GM21515 (cell line): Measurements from ENCODE around the gene JAKMIP1.

Source experiments
- ATAC-seq: cut with Tn5 transposase; IDR thresholded peaks from one replicate; pipeline ENCODE4 v1.9.1; 2021; ENCODE audit not compliant: unreplicated experiment

JAKMIP1 gene

GRCh38 chr4:6204871-6205566, 4.7 kb upstream of the JAKMIP1 start:
- no peak for ATAC-seq

DNA sequence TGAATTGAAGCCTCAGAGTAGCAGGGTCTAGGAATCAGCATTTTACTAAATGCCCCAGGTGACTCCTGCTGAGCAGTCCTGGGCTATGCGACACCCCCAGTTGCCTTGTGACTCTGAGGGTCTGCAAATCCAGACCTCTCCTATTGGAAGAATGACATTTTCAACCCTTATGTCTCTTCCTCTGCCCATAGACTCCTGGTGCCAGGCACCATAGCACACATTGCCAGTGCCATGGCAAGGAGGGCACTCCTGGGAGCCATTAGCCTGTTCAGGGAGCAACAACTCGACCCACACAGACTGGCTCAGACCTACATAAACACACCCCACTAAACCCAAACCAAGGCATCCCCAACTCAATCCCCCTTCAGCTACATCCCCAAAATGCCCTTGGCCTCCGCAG, 3.7 kb upstream of the JAKMIP1 start:
- no peak for ATAC-seq

DNA sequence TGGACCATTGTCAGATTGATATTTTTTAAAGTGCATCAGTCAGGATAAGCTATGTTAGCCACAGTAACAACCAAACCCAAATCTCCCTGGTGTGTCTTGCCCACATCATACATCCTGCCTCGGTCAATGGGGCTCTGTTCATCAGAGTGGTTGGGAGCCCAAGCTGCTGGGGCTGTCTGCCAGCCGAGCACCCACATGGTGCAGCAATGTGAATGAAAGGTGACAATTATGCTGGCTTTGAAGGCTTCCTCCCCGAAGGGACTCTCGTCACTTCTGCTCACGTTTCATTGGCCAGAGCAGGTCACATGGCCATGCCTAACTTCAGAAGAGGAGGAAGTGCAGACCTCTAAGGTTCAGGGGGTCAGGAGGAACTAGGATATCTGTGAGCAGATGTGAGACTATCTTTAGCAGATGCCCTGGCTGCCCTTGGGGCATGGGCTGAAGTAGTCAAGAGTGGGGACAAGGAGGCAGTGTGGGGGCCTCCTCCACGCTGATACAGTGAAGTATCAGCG, 1.3 kb upstream of the JAKMIP1 start:
- ATAC-seq: no peak

DNA sequence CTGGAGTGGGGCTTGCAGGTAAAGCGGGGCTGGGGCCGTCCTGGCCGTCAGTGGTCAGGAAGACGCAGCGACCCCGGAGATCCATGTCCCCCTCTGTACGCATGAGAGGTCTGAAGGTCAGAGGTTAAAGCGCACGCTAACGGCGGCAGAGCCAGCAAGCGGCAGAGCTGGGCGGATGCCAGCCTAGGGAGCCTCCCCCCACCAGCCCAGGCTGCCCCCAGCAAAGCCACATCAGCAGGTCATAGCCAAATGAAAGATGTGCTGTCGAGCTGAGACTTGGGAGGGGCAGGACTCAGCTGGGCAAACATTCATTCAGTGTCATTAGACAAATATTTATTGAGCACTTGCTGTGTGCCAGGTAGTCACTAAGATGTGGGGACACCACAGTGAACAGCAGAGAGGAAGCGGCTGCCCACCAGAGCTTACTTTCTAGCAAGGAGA, 593 bp upstream of the JAKMIP1 start:
- peak; percentile 4 for ATAC-seq

- ATAC-seq: no peak
Observed at GRCh38 chr4:6199422-6199921, 877 bp downstream of the JAKMIP1 start.

DNA sequence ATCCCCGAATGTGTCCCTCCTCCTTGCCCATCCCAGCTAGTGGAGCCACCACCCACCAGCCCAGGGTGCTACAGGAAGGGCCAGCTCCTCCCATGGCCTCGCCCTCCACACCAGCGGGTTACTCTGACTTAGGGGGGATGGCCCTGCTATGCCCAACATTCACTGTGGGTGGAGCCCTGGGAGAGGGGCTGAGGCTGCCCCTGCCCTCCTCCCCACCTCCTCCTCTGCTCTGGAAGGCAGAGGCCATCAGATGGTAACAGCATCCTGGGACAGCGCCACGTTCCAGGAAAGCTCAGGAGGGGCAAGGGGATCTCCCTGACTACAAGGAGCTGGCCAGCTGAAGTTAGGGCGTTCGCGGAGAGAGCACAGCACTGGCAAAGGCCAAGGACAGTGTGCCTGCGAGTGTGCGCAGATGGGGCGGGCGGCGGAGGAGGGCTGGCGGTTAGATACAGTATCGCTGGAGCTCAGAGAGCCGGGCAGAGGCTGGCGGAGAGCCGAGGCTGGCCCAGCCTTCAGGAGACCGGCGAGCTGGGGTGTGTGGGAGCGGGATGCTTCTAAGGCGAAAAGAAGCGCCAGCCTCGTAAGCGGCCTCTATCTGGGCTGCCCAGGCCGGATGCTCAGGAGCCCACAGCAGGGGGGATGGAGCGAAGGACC, 1.5 kb downstream of the JAKMIP1 start:
- ATAC-seq: no peak

DNA sequence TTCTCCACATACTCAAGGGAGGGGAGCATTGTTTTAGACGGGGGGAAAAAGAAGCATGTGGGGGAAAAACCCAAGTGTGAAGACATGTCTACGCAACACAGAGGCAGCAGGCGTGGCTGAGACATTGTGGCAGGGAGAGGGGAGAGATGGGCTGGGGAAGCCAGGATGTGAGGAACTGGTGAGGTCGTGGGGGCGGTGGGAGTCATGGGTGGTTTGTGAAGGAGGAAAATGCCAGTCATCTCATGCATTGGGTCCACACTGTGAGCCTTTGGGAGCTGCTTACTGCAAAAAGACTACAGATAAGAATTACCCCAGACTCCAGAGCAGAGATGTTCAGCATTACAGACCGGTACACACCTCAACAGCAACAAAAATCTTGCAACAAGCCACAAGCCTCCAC, 2.1 kb downstream of the JAKMIP1 start:
- no peak for ATAC-seq

GRCh38 chr4:6197433-6198174, 2.7 kb downstream of the JAKMIP1 start:
- no peak for ATAC-seq

GRCh38 chr4:6196871-6197270, 3.5 kb downstream of the JAKMIP1 start:
- no peak for ATAC-seq

GRCh38 chr4:6196324-6196723, 4.0 kb downstream of the JAKMIP1 start:
- no peak for ATAC-seq

- ATAC-seq: no peak
Observed at GRCh38 chr4:6195602-6196319, 4.6 kb downstream of the JAKMIP1 start.

GRCh38 chr4:6194458-6195195, 5.7 kb downstream of the JAKMIP1 start:
- ATAC-seq: no peak

DNA sequence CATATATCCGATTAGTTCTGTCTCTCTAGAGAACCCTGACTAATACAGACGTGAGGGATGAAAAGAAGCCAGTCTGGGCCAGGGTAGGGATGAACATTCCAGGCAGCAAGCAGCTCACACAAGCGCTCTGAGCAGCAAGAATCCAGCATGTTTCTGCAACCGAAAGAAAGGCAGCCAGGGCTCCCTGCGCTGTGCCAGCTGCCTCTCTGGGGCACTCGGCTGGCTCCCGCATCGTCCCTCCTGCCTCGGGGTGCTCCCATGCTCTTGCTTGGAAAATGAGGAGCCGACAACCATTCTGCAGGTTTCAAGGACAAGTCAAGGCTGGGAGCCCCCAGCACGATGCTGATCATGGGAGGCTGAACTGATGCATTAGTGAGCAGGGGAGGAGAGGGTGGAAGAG, 7.0 kb downstream of the JAKMIP1 start:
- ATAC-seq: no peak

GRCh38 chr4:6192245-6192644, 8.1 kb downstream of the JAKMIP1 start:
- no peak for ATAC-seq

DNA sequence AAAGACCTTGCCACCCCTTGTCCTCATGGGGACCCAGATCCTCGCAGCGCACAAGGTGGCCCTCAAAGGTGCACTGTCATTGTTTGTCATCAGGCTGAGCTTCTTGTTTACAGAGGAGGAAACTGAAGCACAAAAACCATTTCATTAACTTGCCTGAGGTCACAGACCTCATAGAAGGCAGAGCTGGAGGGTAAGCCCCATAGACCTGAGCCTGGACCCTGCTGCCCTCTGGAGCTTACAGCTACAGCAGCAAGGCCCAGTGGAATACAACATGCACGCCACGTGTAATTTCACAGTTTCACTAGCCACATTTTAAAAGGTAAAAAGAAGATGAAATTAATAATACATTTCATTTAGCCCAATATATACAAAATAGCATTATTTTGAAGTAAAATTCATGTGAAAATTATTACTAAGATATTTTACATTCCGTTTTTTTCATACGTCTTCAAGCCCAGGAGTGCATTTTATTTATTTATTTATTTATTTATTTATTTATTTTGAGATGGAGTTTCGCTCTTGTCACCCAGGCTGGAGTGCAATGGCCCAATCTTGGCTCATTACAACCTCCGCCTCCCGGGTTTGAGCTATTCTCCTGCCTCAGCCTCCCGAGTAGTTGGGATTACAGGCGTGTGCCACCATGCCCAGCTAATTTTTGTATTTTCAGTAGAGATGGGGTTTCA, 8.8 kb downstream of the JAKMIP1 start:
- no peak for ATAC-seq

DNA sequence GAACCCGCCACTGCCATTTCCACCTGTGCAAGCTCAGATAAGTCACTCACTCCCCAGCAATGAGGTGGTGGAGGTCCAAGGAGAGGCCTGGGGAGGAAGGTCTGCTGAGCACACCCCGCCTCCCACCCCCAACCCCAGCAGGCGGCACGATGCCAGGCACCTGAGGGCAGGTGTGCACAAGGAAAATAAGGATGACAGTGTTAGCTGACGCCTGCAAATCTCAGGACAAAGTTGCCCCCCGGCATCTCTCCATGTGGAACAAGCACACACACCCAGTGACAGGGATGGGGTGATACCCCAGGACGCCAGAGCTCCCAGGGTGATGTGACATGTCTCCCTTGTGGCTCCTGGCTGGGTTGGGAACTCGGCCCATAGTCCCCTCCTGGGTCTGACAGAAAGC, 9.9 kb downstream of the JAKMIP1 start:
- no peak for ATAC-seq

- ATAC-seq: no peak
Observed at GRCh38 chr4:6189511-6189910, 10.8 kb downstream of the JAKMIP1 start.

- no peak for ATAC-seq
Observed at GRCh38 chr4:6188687-6189305, 11.6 kb downstream of the JAKMIP1 start.

- ATAC-seq: no peak
Observed at GRCh38 chr4:6184169-6184568, 16.2 kb downstream of the JAKMIP1 start.
